Muscle of back (tissue), 11 donors: Measurements from ENCODE around the gene TUFM. TPM values are rescaled to one million over a fixed set of nuclear protein-coding genes. Genes with fewer than 3 reads are reported as not detected.
"Not testable (repeated sequence)": the region's sequence is repeated elsewhere in the genome, so short reads cannot be mapped to it uniquely, and the experiment has no call there.

Experiments
- DNase-seq, 3 donors: peaks; one replicate each; pipeline versions ENCODE4 v3.0.0 to v3.0.0-alpha.2; 2013
- polyA plus RNA-seq, 10 donors: library from polyadenylated mRNA; unstranded; fragments of 120-200 nt; gene quantifications; one replicate each; pipeline ENCODE4 v1.2.1, GENCODE V29; 2013; ENCODE audit not compliant: insufficient read length in 10 of 10

Gene TUFM
- polyA plus RNA-seq, 10 donors, result 118 to 161 (median 148) TPM

DNA sequence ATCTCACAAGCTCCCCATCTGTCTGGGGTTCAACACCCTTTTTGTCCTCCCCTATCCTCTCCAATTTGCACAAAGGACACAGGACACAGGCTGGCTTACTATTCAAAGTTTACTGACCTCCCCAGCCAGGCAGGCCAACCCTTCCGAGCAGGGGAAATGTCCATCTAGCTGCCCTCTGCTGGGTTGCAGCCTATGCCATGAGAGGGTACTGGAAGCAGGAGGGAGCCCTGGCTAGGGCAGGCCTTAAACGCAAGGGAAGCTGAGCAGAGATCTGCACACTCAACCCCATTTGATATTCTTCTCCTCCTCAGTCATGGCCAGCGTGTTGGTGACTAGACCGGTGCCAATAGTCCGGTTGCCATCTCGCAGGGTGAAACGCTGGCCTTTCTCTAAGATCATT is 3.5 kb downstream of the TUFM start:
- DNase-seq, result no peak

DNA sequence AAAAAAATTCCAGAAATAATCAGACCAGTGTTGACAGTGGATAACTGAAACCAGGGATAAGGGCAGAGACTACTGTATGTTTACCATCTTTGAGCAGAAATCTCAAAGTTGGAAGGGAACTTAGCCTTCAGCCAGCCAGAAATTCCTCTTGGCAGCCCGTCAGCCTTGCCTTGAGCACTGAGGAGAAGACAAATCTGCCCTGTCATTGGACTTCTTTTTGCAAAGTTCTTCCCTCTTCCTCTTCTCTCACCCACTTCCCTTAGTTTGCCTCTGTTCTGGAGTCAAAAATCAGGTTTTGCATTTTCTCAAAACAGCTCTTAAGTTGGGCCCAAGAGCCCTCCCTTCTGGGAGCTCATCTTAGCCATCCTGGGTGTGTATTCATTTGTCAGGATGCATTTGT is 6.2 kb downstream of the TUFM start:
- no peak for DNase-seq

DNA sequence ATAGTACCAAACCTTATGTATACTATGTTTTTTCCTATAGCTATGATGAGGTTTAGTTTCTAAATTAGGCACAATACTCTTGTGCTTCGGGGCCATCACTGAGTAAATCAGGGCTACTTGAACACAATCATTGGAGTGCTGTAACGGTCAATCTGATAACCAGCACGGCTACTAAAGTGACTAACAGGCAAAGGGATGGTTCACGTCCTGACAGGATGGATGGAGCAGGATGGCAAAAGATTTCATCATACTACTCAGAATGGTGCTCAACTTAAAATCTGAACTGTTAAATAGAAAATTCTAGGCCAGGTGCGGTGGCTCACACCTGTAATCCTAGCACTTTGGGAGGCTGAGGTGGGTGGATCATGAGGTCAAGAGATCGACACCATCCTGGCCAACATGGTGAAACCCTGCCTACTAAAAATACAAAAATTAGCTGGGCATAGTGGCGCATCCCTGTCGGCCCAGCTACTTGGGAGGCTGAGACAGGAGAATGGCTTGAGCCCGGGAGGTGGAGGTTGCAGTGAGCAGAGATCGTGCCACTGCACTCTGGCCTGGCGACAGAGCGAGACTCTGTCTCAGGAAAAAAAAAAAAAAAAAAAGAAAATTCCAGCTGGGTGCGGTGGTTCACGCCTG is 7.0 kb downstream of the TUFM start:
- no peak for DNase-seq

DNA sequence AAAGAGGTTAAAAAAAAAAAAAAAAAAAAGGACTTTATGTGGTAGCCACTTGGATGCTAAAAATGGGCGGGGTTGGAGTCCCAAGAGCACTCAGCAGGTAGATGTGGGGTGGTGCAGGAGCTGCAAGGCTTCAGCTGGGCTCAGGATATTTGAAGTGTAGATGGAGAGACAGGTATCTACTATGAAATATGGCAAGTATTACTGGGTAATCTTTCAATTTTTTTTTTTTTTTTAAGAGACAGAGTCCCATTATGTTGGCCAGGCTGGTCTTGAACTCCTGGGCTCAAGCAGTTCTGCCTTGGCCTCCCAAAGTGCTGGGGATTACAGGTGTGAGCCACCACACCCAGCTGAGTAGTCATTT is 7.6 kb downstream of the TUFM start:
- DNase-seq, result no peak

DNA sequence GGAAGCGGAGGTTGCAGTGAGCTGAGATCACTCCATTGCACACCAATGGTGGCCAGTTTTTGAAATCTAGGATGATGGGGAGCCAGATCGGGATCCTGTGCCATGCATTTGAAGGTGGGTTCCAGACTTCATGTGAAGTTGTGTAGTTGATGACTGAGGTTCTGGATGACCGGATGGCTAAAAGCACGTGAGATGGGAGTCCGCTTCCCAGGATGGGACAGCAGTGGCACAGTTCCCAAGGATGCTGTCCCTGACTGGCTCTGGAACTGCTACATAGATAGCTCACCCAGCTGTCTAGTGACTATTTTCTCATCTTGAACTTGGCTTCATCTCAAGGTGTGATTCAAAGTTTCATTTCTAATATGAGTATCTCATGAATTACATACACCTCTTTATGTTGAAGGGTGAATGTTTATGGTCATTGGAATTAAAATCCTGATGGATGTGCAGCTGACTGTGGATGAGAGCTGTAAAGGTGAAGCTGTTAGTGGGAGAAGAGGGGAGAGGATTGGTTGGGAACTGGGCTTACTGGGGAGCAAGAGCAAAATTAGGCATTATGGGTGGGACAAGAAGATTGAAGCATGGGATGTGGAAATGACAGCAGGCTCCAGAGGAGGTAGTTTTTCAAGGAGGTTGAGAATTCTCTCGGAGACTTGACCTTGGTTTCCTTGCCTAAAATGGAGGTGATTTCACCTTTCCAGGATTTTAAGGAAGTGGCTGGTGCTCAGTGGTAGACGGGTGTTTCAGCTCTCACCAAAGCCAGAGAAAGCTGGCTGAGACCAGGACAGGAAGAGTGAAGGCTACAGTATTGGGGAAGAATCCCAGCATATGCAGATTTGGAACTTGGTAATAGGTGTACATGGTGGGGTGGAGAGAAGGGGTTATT is 8.2 kb downstream of the TUFM start:
- no peak for DNase-seq

DNA sequence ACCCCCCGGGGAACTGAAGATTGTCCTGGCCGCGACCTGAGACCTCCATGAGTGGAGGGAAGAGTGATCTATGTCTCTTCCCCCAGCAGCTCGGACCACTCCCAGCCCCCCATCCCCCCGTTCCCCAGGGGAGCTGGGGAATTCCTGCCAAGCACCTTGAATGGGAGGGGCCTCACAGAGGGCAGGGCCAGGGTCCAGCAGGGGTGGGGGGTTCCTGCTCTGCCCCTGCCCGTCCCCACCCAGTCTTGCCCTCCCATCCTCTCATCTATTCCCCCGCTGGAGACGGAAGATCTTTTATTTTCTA is 9.4 kb downstream of the TUFM start:
- no peak for DNase-seq

DNA sequence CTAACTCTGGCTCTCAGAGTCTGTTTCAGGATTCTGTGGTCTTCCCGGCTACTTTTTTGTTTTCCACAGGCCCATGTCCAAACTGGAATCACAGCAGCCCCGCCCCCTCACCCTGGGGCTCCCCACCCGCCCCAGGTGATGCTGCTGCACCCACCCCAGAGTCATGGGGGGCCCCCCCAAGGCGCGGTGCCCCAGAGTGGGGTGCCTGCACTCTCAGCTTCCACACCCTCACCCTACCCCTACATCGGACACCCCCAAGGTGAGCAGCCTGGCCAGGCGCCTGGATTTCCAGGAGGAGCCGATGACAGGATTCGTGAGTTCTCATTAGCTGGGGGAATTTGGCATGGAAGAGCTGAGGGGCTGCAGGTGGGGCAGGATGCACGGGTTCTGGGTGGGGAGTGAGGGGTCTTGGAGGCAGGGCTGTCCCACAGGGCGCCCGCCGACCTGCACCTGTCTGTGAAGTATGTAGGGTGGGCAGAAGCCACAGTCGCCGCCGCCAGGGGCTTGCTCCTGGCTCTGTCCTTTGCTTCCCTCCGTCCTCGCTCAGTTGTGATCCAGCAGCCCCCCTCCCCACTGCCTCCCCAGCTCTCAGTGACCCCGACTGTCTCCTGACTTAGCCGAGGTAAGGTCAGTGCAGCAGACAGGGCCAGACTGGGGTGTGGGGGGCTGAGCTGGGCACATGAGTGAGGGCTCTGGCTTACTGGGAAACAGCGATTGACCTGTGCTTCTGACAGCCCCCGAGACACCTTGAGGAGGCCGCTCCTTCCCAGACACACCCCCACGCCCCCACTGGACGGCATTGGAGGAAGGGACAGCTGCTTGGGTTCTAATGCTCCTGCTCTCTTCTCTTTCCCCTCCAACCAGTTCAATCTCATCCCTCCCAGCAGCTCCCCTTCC is 10.0 kb downstream of the TUFM start:
- DNase-seq, result no peak

DNA sequence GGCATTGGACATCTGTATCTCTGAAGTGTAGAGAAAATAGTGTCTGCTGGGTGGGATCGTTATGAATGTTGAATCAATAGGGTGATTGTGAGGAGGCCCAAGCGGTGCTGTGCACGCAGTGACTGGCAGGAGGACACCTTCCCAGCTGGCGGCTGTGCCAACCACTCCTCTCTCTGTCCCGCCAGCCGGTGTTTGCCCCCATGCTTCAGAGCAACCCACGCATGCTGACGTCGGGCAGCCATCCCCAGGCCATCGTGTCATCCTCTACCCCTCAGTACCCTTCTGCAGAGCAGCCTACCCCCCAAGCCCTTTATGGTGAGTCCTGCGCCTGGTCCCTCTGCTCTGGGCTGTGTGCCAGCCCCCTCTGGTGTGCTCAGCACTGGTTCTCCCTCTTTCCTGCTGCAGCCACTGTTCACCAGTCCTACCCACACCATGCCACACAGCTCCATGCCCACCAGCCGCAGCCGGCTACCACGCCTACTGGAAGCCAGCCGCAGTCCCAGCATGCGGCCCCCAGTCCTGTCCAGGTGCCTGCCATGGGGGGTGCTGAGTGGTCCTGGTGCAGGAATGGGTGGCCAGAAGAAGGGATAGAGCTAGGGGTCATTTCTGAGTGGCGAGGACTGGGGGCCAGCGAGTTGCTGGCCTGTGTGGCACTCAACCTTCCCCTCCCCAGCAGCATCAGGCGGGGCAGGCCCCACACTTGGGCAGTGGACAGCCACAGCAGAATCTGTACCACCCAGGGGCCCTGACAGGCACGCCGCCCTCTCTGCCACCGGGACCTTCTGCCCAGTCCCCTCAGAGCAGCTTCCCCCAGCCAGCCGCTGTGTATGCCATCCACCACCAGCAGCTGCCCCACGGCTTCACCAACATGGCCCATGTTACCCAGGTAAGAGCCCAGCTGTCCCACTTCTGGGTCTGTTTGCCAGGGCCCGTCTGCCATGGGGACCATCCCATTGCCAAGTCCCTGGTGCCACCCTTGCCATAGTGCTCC is 11.0 kb downstream of the TUFM start:
- DNase-seq, result no peak

DNA sequence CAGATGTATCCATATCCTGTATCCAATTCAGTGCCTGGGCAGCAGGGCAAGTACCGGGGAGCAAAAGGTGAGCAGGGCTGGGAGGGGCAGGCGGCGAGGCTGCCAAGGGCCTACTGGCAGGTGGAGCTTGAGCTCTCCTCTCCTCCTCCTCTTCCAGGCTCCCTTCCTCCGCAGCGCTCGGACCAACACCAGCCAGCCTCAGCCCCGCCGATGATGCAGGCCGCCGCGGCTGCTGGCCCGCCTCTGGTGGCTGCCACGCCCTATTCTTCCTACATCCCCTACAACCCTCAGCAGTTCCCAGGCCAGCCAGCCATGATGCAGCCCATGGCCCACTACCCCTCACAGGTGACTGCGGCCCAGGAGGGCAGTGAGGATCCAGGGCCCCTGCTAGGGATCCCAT is 11.8 kb downstream of the TUFM start:
- DNase-seq, result no peak

DNA sequence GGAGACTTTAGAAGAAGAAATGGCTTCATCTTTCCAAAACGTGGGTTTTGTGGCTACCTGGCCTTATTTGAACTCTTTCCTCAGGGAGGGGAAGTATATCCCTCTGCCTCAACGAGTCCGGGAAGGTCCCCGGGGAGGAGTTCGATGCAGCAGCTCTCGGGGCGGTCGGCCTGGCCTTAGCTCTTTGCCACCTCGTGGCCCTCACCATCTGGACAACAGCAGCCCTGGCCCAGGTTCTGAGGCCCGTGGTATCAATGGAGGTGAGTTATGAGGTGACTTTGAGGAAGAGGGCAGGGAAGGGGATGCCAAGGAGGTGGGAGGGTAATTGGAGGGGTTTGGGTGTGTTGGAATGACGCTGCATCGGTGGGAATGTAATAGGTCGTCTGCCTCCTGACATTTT is 15.6 kb downstream of the TUFM start:
- DNase-seq, result no peak

DNA sequence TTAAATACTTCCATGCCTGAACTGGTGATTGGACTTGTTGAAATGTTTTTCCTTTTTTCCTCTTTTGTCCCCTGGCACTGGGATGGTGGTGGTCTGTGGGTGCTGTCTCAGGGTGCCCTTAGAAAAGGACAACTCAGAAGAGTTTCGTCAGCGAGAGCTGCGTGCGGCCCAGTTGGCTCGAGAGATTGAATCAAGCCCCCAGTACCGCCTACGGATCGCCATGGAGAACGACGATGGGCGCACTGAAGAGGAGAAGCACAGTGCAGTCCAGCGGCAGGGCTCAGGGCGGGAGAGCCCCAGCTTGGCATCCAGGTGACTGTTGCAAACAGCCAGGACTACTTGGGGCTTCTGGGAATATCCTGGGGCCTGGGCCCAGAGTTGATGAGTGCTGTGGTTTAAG is 16.4 kb downstream of the TUFM start:
- no peak for DNase-seq

DNA sequence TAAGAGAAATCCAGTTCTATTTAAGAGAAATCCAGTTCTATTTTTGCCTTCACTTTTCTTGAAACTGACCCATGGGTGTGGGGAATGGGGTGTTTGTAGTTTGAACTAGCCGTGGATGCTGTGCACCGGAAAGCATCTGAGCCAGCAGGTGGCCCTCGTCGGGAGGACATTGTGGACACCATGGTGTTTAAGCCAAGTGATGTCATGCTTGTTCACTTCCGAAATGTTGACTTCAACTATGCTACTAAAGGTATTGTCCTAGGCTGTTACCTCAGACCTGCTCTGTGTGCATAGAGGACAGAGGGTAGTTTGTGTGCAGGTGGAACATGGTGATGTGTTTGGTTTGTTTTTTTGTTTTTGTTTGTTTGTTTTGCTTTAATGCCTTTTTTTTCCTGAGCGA is 20.0 kb downstream of the TUFM start:
- DNase-seq, result no peak

DNA sequence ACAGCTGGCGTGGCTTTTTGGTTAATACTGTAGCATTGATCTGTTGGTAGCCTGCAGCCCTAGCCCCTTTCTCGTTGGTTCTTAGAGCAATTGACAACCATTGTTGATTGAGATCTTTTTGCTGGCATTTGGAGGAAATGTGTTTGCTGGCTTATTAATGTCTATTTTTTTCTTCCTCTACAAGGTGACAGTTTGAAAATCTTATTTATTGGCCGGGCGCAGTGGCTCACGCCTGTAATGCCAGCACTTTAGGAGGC is 21.5 kb downstream of the TUFM start:
- DNase-seq, result no peak

DNA sequence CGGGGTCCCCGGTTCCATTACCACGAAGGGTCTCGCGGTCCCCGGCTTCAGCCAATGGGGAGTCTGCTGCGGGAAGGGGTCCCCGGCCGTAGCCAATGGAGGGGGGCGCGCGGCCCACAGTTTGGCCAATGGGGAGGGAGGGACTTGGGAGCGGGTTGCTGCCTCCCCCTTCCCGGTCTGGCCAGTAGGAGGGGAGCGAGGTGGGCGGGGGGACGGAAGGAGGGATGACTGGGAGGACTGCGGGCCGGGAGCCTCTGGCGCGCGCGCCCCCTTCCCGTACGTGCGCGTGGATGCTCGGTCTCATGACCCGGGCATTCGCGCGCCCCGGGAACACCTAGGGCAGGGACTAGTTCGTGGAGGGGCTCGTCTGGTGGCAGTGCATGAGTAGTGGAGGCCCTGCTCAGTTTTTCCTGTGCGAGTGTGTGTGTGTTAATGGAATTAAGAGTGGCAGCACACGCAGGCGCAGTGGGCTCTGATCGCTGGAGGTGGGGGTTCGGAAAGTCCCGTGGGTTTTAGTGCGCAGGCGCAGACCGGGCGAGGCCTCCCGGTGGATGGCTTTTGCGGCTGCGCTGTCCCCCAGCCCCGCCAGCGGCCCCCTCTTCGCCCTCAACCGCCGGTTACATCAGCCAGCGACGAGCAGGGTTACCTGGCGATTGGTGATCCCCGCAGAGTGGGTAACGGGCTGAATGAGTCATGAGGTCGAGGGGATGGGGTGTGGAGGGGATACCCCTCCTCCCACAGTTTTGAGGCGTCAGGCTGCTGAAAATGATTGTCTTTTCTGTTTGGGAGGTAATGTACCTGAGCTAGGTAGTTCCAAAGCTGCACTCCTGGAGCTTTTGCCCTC is 22.1 kb downstream of the TUFM start:
- peak; percentile 98 to 99 (median 98) for DNase-seq

DNA sequence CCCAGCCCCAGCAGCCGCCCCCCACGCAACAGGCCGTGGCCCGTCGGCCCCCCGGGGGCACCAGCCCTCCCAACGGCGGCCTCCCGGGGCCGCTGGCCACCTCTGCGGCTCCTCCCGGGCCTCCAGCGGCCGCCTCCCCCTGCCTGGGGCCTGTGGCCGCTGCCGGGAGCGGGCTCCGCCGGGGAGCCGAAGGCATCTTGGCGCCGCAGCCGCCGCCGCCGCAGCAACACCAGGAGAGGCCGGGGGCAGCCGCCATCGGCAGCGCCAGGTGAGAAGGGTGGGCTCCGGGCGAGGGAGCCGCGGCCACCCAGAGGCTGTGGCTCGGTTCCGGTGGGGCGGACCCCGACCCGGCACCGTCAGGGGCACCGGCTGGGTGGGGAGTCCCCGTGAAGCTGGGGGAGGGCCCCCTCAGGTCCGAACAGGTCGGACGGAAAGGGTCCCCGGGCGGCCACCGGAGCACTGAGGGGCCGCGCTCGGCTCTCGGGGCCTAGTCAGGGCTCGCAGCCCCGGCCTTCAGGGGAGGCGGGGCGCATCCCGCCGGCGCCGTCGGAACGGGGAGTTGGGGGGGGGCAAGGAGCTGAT is 22.8 kb downstream of the TUFM start:
- DNase-seq, result no peak

DNA sequence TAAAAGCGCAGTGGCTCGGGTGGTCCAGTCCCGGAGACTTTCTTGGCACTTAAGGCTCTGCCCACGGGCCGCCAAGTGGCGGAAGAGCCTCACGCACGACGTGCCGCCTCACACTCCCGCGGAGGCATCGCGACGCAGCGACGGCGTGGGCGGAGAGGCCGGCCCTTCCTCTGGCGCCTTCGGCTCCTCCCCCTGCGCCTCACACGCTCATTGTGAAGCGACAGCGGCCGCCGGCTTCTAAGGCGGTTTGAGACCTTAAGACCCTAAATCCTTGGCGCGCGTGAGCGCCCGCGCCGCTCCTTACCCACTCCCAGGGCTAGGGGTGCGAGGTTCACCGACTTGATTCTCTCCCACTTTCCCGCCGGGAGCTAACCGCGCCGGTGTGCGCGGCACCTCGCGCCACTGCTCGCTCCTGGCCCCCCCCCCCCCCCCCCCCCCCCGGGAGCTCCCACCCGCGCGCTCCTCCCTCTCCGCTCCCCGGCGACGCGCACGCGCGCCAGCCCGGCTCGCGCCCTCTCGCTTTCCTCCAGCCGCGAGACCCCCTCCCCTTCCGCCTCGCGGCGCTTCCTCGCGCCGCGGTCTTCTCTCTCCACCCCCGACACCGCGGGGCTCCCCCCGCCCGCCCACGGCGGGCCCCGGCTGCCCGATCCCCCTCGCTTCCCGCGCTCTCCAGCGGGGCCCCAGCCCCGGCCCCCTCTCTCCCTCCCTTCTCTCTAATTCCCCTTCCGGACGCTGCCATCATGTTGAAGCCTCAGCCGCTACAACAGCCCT is 23.4 kb downstream of the TUFM start, which contains the start of gene ATXN2L:
Gene ATXN2L (plus strand): TSS at position 480 of the 771 bp plus-strand sequence. CDS start 261 bp downstream, at position 741.
- DNase-seq, result peak; percentile 97 to 99 (median 97)

DNA sequence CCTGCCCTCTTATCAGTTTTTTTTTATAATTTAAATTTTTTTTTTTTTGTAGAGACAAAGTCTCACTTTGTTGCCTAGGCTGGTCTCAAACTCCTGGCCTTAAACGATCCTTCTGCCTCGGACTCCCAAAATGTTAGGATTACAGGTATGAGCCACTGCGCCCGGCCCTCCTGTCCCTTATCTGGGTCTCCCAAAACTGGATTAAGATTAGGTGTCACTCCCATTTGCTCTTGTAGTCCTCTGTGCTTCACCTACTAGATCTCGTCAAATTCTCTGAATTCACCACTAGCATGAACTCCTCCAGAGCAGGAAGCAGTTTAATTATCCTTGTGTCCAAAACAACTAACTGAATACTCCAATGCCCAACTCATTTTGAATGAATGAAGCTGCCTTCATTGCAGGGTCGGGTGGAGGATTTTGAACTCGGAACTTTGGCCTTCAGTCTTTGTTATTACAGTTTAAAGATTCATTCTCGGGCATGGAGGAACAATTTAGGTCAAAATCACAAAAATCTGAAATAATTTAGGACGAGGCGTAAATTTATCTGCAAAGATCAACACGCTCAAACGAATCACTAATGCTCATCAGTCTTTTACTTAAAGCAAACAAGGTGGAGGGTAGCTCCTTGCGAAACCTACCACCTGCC is 24.2 kb downstream of the TUFM start:
- DNase-seq, result no peak

DNA sequence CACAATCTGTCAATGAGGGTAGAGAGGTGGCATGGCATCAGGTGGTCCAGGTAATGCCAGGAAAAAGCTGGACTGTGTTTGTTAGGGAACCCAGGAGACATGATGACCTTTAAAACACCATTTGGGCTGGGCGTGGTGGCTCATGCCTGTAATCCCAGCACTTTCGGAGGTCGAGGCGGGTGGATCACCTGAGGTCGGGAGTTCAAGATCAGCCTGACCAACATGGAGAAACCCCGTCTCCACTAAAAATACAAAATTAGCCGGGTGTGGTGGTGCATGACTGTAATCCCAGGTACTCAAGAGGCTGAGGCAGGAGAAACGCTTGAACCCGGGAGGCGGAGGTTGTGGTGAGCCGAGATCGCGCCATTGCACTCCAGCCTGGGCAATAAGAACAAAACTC is 25.6 kb downstream of the TUFM start:
- not testable (repeated sequence) for DNase-seq

DNA sequence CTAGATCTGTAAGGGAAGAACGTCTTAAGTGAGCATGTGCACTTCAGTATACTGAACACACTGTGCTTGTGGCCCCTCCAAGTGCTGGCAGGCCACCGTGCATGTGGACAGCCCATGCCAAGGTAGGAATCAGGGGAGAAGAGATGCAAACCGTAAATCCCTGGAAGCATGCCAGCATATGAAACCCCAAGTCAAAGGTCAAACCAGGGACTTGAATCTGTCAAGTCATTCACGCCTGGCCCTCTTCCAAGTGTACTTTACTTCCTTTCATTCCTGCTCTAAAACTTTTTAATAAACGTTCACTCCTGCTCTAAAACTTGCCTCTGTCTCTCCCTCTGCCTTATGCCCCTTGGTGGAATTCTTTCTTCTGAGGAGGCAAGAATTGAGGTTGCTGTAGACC is 26.1 kb downstream of the TUFM start:
- no peak for DNase-seq
